GM12878 (cell line): ENCODE measurements around the gene ARAP2.

Experiments
- ATF2 ChIP-seq: IDR thresholded peaks from 2 replicates; pipeline ENCODE4 v1.6.1; 2012; ENCODE audit warnings: low read length, inconsistent platforms
- CBX5 ChIP-seq: sonication (generic); IDR thresholded peaks from 2 replicates; pipeline ENCODE4 v1.6.1; 2016; ENCODE audit warnings: low read depth, moderate library complexity, mild to moderate bottlenecking, inconsistent platforms
- CTCF ChIP-seq, 3 experiments: IDR thresholded peaks in 2 of 3; conservative IDR thresholded peaks in 1 of 3; 2 replicates each; pipeline ENCODE4 v1.5.1; 2011; ENCODE audit warnings: low read depth in 3 of 3, low read length in 3 of 3, mild to moderate bottlenecking in 3 of 3, control low read depth in 2 of 3, moderate library complexity in 2 of 3, inconsistent platforms in 1 of 3, mixed read lengths in 1 of 3; ENCODE audit not compliant: control insufficient read depth in 2 of 3, insufficient read depth in 1 of 3; ENCODE audit errors: extremely low read depth in 1 of 3
- EGR1 ChIP-seq, 2 experiments: IDR thresholded peaks; 1 replicate in 1 of 2; 2 replicates in 1 of 2; pipeline ENCODE4 v1.6.1; 2011 to 2012; ENCODE audit warnings: low read depth in 2 of 2, low read length in 2 of 2, borderline replicate concordance in 1 of 2, mild to moderate bottlenecking in 1 of 2, moderate library complexity in 1 of 2
- KDM1A ChIP-seq: fragments of 200-600 bp; sonication (generic); IDR thresholded peaks from 2 replicates; pipeline ENCODE4 v1.6.1; 2016; ENCODE audit warnings: borderline replicate concordance
- MEF2A ChIP-seq: IDR thresholded peaks from 2 replicates; pipeline ENCODE4 v1.6.1; 2011; ENCODE audit warnings: low read depth, mild to moderate bottlenecking, low read length, moderate library complexity; ENCODE audit not compliant: insufficient read depth
- NFYB ChIP-seq: IDR thresholded peaks from 2 replicates; pipeline ENCODE4 v1.6.1; 2011; ENCODE audit warnings: low read depth, mild to moderate bottlenecking, low read length, improper control_type of control experiment, moderate library complexity; ENCODE audit not compliant: insufficient read depth
- POLR2A ChIP-seq: IDR thresholded peaks from 2 replicates; pipeline ENCODE4 v1.6.1; 2011; ENCODE audit warnings: low read depth, mild to moderate bottlenecking, low read length
- POLR2AphosphoS5 ChIP-seq: IDR thresholded peaks from 2 replicates; pipeline ENCODE4 v1.6.1; 2011; ENCODE audit warnings: mild to moderate bottlenecking, low read length, inconsistent platforms
- RELA ChIP-seq: fragments of 450-650 bp; IDR thresholded peaks from 2 replicates; pipeline ENCODE4 v1.8.0; 2014; ENCODE audit warnings: borderline replicate concordance; ENCODE audit not compliant: partially characterized antibody
- RUNX3 ChIP-seq: IDR thresholded peaks from 2 replicates; pipeline ENCODE4 v1.6.1; 2012; ENCODE audit warnings: low read length, inconsistent platforms
- SMC3 ChIP-seq: IDR thresholded peaks from 2 replicates; pipeline ENCODE4 v1.6.1; 2011; ENCODE audit warnings: low read length, improper control_type of control experiment, borderline replicate concordance
- ZNF24 ChIP-seq: fragments of 450-650 bp; IDR thresholded peaks from 2 replicates; pipeline ENCODE4 v1.6.1; 2017; ENCODE audit warnings: antibody characterized with exemption, mild to moderate bottlenecking
- TF ChIP-seq, protein P1 (sequence below): IDR thresholded peaks from 2 replicates; pipeline ENCODE4 v1.6.1; 2012; ENCODE audit warnings: mild to moderate bottlenecking, low read depth, low read length

DNA sequence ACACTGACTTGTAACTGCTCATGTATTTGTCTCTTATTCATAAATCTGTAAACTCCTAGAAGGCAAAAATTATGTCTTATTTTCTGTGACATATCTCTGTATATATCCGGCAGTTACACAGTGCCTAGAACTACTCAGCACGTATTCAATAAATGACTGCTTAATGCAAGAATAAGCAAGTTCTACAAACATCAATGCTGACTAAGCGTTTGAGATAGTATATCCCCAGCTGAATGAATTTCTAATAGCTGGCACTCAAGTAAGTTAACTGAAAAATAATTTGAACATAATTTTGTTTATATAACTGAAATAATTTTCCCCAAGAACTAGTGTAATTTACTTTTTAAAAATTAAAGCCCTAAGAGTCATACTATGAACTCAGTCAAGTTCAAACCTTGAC lies 113.7 kb downstream of the ARAP2 start:
- no peak for TF ChIP-seq POLR2A
- no peak for TF ChIP-seq SMC3
- no peak for TF ChIP-seq CTCF (IDR thresholded peaks at IDR 0.05 in 2 of 3, conservative IDR thresholded peaks at IDR 0.05 in 1 of 3; ENCODE audit: control insufficient read depth in 2 of 3, extremely low read depth in 1 of 3, insufficient read depth in 1 of 3, low read depth in 3 of 3, low read length in 3 of 3)
- TF ChIP-seq NFYB = no peak
- no peak for TF ChIP-seq RUNX3
- no peak for TF ChIP-seq POLR2AphosphoS5
- TF ChIP-seq KDM1A = no peak
- no peak for TF ChIP-seq RELA
- no peak for TF ChIP-seq EGR1 (IDR thresholded peaks at IDR 0.05; ENCODE audit: borderline replicate concordance in 1 of 2, low read depth in 2 of 2, low read length in 2 of 2)
- no peak for TF ChIP-seq ATF2
- TF ChIP-seq CBX5 = no peak
- TF ChIP-seq MEF2A = no peak
- TF ChIP-seq ZNF24 = no peak
- TF ChIP-seq, protein P1, sequence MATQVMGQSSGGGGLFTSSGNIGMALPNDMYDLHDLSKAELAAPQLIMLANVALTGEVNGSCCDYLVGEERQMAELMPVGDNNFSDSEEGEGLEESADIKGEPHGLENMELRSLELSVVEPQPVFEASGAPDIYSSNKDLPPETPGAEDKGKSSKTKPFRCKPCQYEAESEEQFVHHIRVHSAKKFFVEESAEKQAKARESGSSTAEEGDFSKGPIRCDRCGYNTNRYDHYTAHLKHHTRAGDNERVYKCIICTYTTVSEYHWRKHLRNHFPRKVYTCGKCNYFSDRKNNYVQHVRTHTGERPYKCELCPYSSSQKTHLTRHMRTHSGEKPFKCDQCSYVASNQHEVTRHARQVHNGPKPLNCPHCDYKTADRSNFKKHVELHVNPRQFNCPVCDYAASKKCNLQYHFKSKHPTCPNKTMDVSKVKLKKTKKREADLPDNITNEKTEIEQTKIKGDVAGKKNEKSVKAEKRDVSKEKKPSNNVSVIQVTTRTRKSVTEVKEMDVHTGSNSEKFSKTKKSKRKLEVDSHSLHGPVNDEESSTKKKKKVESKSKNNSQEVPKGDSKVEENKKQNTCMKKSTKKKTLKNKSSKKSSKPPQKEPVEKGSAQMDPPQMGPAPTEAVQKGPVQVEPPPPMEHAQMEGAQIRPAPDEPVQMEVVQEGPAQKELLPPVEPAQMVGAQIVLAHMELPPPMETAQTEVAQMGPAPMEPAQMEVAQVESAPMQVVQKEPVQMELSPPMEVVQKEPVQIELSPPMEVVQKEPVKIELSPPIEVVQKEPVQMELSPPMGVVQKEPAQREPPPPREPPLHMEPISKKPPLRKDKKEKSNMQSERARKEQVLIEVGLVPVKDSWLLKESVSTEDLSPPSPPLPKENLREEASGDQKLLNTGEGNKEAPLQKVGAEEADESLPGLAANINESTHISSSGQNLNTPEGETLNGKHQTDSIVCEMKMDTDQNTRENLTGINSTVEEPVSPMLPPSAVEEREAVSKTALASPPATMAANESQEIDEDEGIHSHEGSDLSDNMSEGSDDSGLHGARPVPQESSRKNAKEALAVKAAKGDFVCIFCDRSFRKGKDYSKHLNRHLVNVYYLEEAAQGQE = no peak
